CD8-positive, alpha-beta memory T cell (primary cell): ENCODE measurements around the gene ATP8A1. TPM values are rescaled to one million over a fixed set of nuclear protein-coding genes. Genes with fewer than 3 reads are reported as not detected.

Experiments used
- CTCF ChIA-PET: fragments of 350-600 bp; sonication (Branson Sonifier 250); formaldehyde crosslinking; loops from one replicate; lab custom pipeline; 2021; ENCODE audit warnings: antibody characterized with exemption; lab: Charles Lee
- POLR2A ChIA-PET: fragments of 350-600 bp; sonication (Branson Sonifier 250); formaldehyde crosslinking; loops from one replicate; lab custom pipeline; 2021; ENCODE audit warnings: antibody characterized with exemption; lab: Charles Lee
- DNase-seq, 5 donors: peaks; one replicate each; pipeline versions ENCODE4 v3.0.0 to v3.0.0-alpha.2; 2020 to 2022; ENCODE audit warnings: mixed read lengths in 1 of 5
- H3K27ac ChIP-seq: one replicate; pipeline ENCODE4 v1.7.0; 2013; ENCODE audit warnings: low read depth, mild to moderate bottlenecking, low read length, moderate library complexity
- H3K27me3 ChIP-seq: 2 replicates; pipeline ENCODE4 v1.7.0; 2013; ENCODE audit warnings: low read length, mild to moderate bottlenecking; ENCODE audit not compliant: insufficient read depth, poor library complexity, severe bottlenecking
- H3K36me3 ChIP-seq: 2 replicates; pipeline ENCODE4 v1.7.0; 2013; ENCODE audit warnings: mild to moderate bottlenecking, low read length, moderate library complexity; ENCODE audit not compliant: insufficient read depth
- H3K4me1 ChIP-seq: 2 replicates; pipeline ENCODE4 v1.7.0; 2013; ENCODE audit warnings: mild to moderate bottlenecking, low read length, moderate library complexity; ENCODE audit not compliant: insufficient read depth
- H3K4me3 ChIP-seq: 2 replicates; pipeline ENCODE4 v1.7.0; 2013; ENCODE audit warnings: mild to moderate bottlenecking, low read length
- H3K9me3 ChIP-seq: 2 replicates; pipeline ENCODE4 v1.7.0; 2013; ENCODE audit warnings: mild to moderate bottlenecking, low read length
- H3K27ac Mint-ChIP-seq, 8 donors: one replicate each; pipeline ENCODE4 v1.8.0; 2020 to 2021; ENCODE audit warnings: mixed read lengths in 8 of 8, mild to moderate bottlenecking in 6 of 8, inconsistent platforms in 3 of 8, moderate library complexity in 3 of 8
- H3K27me3 Mint-ChIP-seq, 2 donors: one replicate each; pipeline ENCODE4 v1.8.0; 2020 to 2021; ENCODE audit warnings: mixed read lengths in 2 of 2, mild to moderate bottlenecking in 1 of 2, moderate library complexity in 1 of 2
- H3K36me3 Mint-ChIP-seq, 3 donors: one replicate each; pipeline ENCODE4 v1.8.0; 2020 to 2021; ENCODE audit warnings: mixed read lengths in 3 of 3, inconsistent platforms in 1 of 3, mild to moderate bottlenecking in 1 of 3
- H3K4me1 Mint-ChIP-seq, 3 donors: one replicate each; pipeline ENCODE4 v1.8.0; 2020 to 2021; ENCODE audit warnings: mixed read lengths in 3 of 3, inconsistent platforms in 1 of 3, mild to moderate bottlenecking in 1 of 3
- H3K4me3 Mint-ChIP-seq, 7 donors: one replicate each; pipeline ENCODE4 v1.8.0; 2020 to 2021; ENCODE audit warnings: mixed read lengths in 7 of 7, mild to moderate bottlenecking in 6 of 7, moderate library complexity in 4 of 7, inconsistent platforms in 2 of 7
- H3K9me3 Mint-ChIP-seq, 5 donors: one replicate each; pipeline ENCODE4 v1.8.0; 2020 to 2022; ENCODE audit warnings: mixed read lengths in 5 of 5, mild to moderate bottlenecking in 3 of 5, moderate library complexity in 2 of 5, inconsistent platforms in 1 of 5
- polyA plus RNA-seq: library from polyadenylated mRNA; unstranded; fragments of 300-500 nt; fragmentation: Illumina TruSeq; gene quantifications from one replicate; pipeline ENCODE4 v1.2.3, GENCODE V29; 2021
- total RNA-seq, 2 experiments: library from RNA; stranded (reverse); gene quantifications; one replicate each; pipeline ENCODE4 v1.2.3, GENCODE V29; 2021

Gene ATP8A1
- total and polyA plus RNA-seq, 3 experiments from 2014 or later: 13.8 to 24.4 (median 23.3) TPM

GRCh38 chr4:42484630-42485029 lies 172.3 kb downstream of the ATP8A1 start:
- CTCF ChIA-PET: no interaction called here
- Mint-ChIP-seq H3K4me1 (peaks cover 2 to 20% (median 10%) of the 10 kb centered on the region in 3 donors), H3K27ac (no peak overlapping the region), H3K9me3 (no peaks in the 10 kb centered on the region), H3K36me3 (peaks cover 2 to 64% (median 18%) of the 10 kb centered on the region in 3 donors), H3K4me3 (no peak overlapping the region), H3K27me3 (no peaks in the 10 kb centered on the region)
- no peaks in the 10 kb centered on the region for H3K36me3 ChIP-seq
- POLR2A ChIA-PET: no interaction called here
- H3K4me3 ChIP-seq: no peak overlapping the region
- DNase-seq: no peak
- no peaks in the 10 kb centered on the region for H3K27me3 ChIP-seq
- no peaks in the 10 kb centered on the region for H3K4me1 ChIP-seq
- H3K9me3 ChIP-seq: no peaks in the 10 kb centered on the region
- H3K27ac ChIP-seq: no peak overlapping the region

DNA sequence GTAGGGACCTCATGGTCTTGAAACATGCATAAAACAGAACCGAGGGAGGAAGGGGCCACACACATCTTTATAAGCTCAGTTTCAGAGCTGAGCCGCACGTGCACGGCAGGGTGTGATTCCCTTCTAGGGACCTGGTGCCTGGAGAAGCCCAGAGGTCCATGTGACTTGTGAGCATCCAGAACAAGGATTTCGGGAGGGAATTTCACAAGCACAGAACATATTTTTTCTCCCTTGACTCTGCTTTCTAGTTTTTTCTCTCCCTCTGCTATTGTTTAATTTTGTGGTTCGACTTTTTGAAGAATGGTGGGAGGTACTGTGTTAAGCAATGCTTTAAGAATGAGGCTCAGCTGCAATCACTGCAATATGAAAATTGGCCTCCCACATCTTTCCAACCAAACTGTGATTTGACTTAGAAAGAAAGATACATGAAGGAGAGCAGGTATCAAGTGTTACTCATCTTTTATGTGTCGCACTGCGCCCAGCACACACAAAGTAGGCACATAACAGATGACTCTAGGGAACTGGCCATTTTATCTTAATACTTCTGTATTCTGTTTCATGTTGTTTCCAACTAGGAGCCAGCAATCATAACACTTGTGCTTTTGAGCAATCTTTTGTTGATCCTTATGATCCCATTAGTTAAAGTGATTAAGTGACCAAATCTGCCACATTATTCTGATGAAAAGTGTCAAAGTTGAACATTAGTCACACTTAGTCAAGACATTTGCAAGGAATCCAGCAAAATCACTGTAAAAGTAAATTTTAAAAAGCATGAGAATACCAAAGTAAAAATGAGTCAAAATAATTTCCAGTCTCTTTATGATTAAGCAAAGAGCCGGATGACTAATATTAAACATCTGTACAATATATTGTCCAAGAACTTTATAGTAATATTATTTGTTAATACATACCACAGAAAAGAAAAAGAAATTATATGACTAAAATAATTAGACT lies 173.2 kb downstream of the ATP8A1 start:
- Histone ChIP-seq H3K4me1 (no peaks in the 10 kb centered on the region), H3K4me3 (no peak overlapping the region), H3K27ac (no peak overlapping the region), H3K9me3 (no peaks in the 10 kb centered on the region), H3K36me3 (no peaks in the 10 kb centered on the region), H3K27me3 (no peaks in the 10 kb centered on the region)
- Mint-ChIP-seq H3K27me3 (no peaks in the 10 kb centered on the region), H3K36me3 (peaks cover 5 to 71% (median 22%) of the 10 kb centered on the region in 3 donors), H3K4me1 (peaks cover 0 to 11% (median 7%) of the 10 kb centered on the region in 3 donors), H3K4me3 (no peak overlapping the region), H3K27ac (peak overlapping the region in 1 of 8 donors; percentile 26), H3K9me3 (no peaks in the 10 kb centered on the region)
- ChIA-PET CTCF (no interaction called here), POLR2A (no interaction called here)
- no peak for DNase-seq

DNA sequence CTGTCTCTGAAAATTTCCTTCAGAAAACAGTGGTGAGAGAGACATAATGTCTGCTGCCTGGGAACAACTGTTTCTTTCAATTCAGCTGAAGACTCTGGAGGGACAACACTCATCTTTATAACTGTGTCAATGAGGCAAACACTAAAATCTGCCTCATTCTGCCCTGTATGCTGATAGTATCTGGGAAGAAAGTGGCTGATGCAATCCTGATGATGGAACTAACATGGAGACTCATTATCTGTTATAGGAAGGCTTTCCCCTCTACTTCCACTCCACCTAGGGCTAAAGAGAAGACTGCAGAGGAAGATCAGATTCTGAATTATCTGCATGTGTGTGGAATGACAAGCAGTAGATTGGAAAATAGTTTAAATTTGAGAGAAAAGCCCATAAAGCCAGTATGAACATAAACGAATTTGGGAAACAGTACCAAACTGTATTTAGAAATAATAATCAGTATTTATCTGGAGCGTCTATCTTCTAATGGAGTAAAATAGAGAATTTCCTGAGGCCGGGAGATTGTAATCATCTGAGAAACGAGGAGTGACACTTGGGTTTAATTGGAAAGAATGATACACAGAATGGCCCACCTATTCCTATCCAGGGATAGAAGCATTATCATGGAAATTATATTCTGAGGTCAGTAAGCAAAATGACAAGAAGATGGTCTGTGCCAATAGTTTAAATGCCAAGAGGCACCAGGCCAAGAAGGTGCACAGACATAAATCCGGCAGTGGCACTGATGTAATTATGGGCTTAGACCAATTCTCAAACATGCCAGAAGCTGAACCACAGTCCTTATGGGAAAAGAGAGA lies 174.2 kb downstream of the ATP8A1 start:
- H3K4me3 ChIP-seq: no peak overlapping the region
- Mint-ChIP-seq H3K27me3 (no peaks in the 10 kb centered on the region), H3K36me3 (peaks cover 12 to 73% (median 29%) of the 10 kb centered on the region in 3 donors), H3K9me3 (no peaks in the 10 kb centered on the region), H3K4me3 (no peak overlapping the region), H3K27ac (peak overlapping the region in 2 of 8 donors; percentile 19 to 70), H3K4me1 (peaks cover 0 to 1% (median under 1%) of the 10 kb centered on the region in 3 donors)
- no peak for DNase-seq
- no peaks in the 10 kb centered on the region for H3K27me3 ChIP-seq
- H3K27ac ChIP-seq: no peak overlapping the region
- H3K9me3 ChIP-seq: no peaks in the 10 kb centered on the region
- no peaks in the 10 kb centered on the region for H3K36me3 ChIP-seq
- H3K4me1 ChIP-seq: no peaks in the 10 kb centered on the region
- CTCF ChIA-PET: no interaction called here
- POLR2A ChIA-PET: no interaction called here

DNA sequence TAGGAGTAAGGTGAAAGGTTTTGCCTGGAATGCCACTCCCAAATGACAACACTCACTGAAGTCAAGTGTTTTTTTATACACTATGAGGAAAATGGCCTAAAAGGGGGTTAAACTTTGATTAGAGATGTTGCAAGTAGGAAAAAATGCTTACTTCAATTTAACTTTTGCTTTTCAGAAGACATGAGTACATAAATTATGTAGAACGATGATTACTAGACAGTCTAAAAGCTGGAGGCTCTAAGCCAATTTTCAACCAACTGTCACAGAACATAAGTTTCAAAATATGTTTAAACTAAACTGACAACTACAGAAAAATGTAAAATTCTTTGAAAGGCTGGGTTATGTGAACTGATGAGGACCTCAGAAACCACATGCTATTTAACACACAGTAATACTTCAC lies 176.2 kb downstream of the ATP8A1 start:
- Histone ChIP-seq H3K27me3 (no peaks in the 10 kb centered on the region), H3K27ac (no peak overlapping the region), H3K36me3 (no peaks in the 10 kb centered on the region), H3K4me3 (no peak overlapping the region), H3K4me1 (no peaks in the 10 kb centered on the region), H3K9me3 (no peaks in the 10 kb centered on the region)
- ChIA-PET POLR2A (no interaction called here), CTCF (no interaction called here)
- Mint-ChIP-seq H3K27me3 (no peaks in the 10 kb centered on the region), H3K4me3 (no peak overlapping the region), H3K9me3 (no peaks in the 10 kb centered on the region), H3K36me3 (peaks cover 12 to 74% (median 31%) of the 10 kb centered on the region in 3 donors), H3K27ac (no peak overlapping the region), H3K4me1 (no peaks in the 10 kb centered on the region)
- DNase-seq: no peak

DNA sequence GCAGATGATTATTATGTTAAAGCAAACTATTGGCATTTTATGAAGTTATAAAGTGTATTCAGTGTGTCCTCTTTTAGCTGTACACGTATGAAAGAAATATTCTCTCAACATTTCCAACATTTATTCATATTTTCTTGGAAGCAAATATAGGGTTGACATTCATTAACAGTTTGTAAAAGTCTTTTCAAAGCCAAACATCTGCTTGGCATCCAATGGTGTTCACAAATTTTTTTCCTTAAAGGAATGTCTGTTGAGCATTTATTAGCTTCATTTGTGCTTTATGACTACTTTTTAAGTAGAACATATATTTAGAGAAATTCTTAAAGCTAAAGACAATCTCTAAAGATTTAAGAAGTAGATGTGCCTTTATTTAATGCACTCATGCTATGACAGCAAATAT lies 176.6 kb downstream of the ATP8A1 start:
- DNase-seq: no peak
- Histone ChIP-seq H3K4me1 (no peaks in the 10 kb centered on the region), H3K27ac (no peak overlapping the region), H3K4me3 (no peak overlapping the region), H3K9me3 (no peaks in the 10 kb centered on the region), H3K36me3 (no peaks in the 10 kb centered on the region), H3K27me3 (no peaks in the 10 kb centered on the region)
- H3K27ac Mint-ChIP-seq: no peak overlapping the region
- H3K9me3 Mint-ChIP-seq: no peaks in the 10 kb centered on the region
- peaks cover 12 to 70% (median 31%) of the 10 kb centered on the region in 3 donors for H3K36me3 Mint-ChIP-seq
- ChIA-PET CTCF (no interaction called here), POLR2A (no interaction called here)
- no peaks in the 10 kb centered on the region for H3K4me1 Mint-ChIP-seq
- H3K4me3 Mint-ChIP-seq: no peak overlapping the region
- H3K27me3 Mint-ChIP-seq: no peaks in the 10 kb centered on the region

GRCh38 chr4:42478946-42479345 lies 178.0 kb downstream of the ATP8A1 start:
- Histone ChIP-seq H3K27ac (no peak overlapping the region), H3K4me1 (no peaks in the 10 kb centered on the region), H3K4me3 (no peak overlapping the region), H3K36me3 (no peaks in the 10 kb centered on the region), H3K27me3 (no peaks in the 10 kb centered on the region), H3K9me3 (no peaks in the 10 kb centered on the region)
- ChIA-PET CTCF (no interaction called here), POLR2A (no interaction called here)
- Mint-ChIP-seq H3K4me3 (no peak overlapping the region), H3K27me3 (no peaks in the 10 kb centered on the region), H3K4me1 (peaks cover 0 to 3% (median under 1%) of the 10 kb centered on the region in 3 donors), H3K9me3 (no peaks in the 10 kb centered on the region), H3K27ac (no peak overlapping the region), H3K36me3 (peaks cover 15 to 69% (median 31%) of the 10 kb centered on the region in 3 donors)
- no peak for DNase-seq

- DNase-seq: no peak
- no peaks in the 10 kb centered on the region for H3K27me3 ChIP-seq
- Mint-ChIP-seq H3K36me3 (peaks cover 15 to 66% (median 29%) of the 10 kb centered on the region in 3 donors), H3K4me1 (peaks cover 0 to 4% (median 2%) of the 10 kb centered on the region in 3 donors), H3K9me3 (no peaks in the 10 kb centered on the region), H3K4me3 (no peak overlapping the region), H3K27ac (no peak overlapping the region), H3K27me3 (no peaks in the 10 kb centered on the region)
- CTCF ChIA-PET: no interaction called here
- no peak overlapping the region for H3K4me3 ChIP-seq
- H3K27ac ChIP-seq: no peak overlapping the region
- no peaks in the 10 kb centered on the region for H3K36me3 ChIP-seq
- POLR2A ChIA-PET: no interaction called here
- H3K4me1 ChIP-seq: no peaks in the 10 kb centered on the region
- H3K9me3 ChIP-seq: no peaks in the 10 kb centered on the region
Observed at GRCh38 chr4:42478509-42478908, 178.4 kb downstream of the ATP8A1 start.

- peak overlapping the region in 1 of 8 donors; percentile 2 for H3K27ac Mint-ChIP-seq
- H3K27me3 Mint-ChIP-seq: no peaks in the 10 kb centered on the region
- peaks cover 0 to 4% (median 4%) of the 10 kb centered on the region in 3 donors for H3K4me1 Mint-ChIP-seq
- DNase-seq: no peak
- no peaks in the 10 kb centered on the region for H3K9me3 Mint-ChIP-seq
- ChIA-PET POLR2A (no interaction called here), CTCF (no interaction called here)
- H3K27me3 ChIP-seq: no peaks in the 10 kb centered on the region
- no peaks in the 10 kb centered on the region for H3K9me3 ChIP-seq
- no peaks in the 10 kb centered on the region for H3K4me1 ChIP-seq
- H3K36me3 ChIP-seq: no peaks in the 10 kb centered on the region
- H3K36me3 Mint-ChIP-seq: peaks cover 22 to 50% (median 25%) of the 10 kb centered on the region in 3 donors
- H3K4me3 ChIP-seq: no peak overlapping the region
- H3K27ac ChIP-seq: no peak overlapping the region
- no peak overlapping the region for H3K4me3 Mint-ChIP-seq
Observed at GRCh38 chr4:42474406-42474805, 182.5 kb downstream of the ATP8A1 start.
